Ureter (tissue), 1 donor: ENCODE results near the gene ERICH2. TPM values are rescaled to one million over a fixed set of nuclear protein-coding genes. Genes with fewer than 3 reads are reported as not detected.
"Not testable (repeated sequence)": the region's sequence is repeated elsewhere in the genome, so short reads cannot be mapped to it uniquely, and the experiment has no call there.

Experiments
- DNase-seq: peaks from one replicate; pipeline ENCODE4 v3.0.0-alpha.2; 2020; ENCODE audit warnings: low spot score
- total RNA-seq: library from RNA; stranded (reverse); gene quantifications from one replicate; pipeline ENCODE4 v1.2.4, GENCODE V29; 2023
- donor health status: DM: yes; HTN: yes; CAD: no.

The ERICH2 gene, protein sequence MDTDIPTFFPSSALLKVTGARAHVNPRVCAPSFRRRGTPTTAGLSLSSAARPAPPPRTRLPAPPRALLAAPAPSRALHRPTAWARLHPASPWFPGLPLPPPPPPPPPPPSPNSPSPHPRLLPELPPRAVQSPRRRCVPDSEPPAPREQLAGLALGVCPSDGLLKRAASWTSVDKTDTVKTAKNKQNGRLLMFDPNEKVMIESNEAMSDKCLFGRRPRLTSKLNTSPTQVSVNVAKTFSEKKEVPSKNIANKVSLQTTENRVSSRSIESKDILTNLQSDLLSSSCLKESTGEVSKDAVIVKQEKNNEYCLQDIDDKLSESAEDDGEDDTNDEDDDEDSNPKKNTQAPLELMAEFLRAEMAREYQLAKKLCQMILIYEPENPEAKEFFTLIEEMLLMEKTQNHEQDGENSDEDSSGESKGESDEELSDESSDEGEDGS
- 1.4 TPM for total RNA-seq

DNA sequence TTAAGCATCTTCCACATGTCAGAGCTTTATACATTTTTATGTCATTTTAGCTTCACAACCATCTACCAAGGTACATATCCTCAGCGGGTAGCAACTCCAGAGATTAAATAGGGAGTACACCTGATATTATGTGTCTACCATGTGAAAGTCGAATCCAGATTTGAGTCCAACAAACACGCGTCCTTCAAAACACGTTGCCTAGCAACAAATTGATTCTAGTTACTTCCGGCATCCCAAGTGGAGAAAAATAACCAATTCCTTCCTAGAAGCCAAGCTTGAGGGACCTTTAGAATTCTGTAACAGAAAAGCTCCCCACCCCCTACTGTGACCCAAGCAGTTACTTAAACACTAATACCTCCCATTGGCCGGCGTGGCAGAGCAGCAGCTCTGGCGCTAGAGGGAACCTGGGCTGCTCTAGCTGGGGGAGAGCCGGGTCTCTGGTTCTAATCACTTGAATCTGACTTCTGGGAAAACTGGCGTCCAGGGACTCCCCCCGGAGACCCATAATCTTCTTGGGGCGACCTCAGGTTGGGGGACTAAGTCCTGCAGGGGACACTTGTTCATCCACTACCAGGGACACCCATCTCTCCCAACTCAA, at the start of gene ERICH2:
Gene ERICH2 (plus strand): TSS at position 371 of the 598 bp plus-strand sequence. CDS start 304 bp downstream, outside the sequence.
- peak; percentile 47 for DNase-seq

DNA sequence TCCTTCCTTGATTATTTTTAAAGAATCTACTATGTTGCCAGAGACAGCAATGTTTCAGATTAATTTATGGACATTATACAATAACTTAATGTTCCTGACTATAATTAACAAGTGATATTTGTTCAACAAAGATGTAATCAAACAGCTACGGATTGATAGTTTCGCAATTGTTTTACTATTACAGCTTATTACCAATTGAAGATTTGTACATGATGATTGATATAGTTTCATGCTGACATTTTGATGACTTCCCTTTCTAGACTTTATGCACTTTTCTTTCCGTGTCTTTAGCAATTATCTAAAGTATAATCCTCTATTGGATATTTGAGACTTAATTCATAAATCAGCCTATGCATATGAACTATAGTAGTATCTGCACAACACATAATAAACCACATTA, 48.5 kb upstream of the ERICH2 start:
- no peak for DNase-seq

DNA sequence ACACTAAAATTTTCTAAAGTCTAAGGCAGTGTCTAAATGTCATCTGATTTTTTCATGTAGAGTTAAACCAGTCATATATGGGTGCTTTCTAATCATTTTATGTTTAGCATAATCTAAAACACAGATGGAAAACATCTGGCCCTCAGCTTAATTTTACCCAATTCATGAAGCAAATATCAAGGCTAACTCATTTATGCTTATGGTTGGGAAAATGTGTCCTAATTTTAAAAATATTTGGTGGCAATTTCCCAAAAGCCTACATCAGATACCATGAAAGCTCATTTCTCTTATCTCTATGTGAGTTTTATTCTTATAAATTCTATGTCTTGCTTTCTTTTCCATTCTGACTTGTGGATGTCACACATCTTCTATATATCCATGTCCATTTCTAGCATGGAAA, 47.9 kb upstream of the ERICH2 start:
- no peak for DNase-seq

DNA sequence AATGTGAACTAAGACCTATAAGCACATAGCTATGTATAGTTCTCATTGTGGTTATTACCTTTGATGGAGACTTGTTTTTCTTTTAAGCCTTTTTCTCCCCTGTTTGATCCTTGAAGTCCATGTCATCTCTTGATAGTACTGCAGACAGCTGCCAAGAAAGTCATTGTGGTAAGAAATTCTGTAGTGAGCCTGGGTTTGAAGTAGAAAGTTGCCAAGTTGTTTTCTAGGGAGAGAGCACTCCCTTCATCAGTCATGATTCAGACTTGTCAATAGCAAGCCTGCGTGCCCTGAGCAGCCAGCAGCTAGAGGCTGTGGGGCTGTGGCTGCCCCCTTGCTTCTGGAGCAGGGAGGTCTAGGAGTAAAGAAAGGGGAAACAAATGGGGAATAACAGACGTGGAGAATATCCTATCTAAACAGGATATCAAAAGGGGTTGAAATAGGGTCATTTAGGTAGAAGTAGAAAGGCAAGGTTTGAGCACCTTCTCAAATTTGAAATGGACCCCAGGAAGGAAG, 46.7 kb upstream of the ERICH2 start:
- DNase-seq, result no peak

DNA sequence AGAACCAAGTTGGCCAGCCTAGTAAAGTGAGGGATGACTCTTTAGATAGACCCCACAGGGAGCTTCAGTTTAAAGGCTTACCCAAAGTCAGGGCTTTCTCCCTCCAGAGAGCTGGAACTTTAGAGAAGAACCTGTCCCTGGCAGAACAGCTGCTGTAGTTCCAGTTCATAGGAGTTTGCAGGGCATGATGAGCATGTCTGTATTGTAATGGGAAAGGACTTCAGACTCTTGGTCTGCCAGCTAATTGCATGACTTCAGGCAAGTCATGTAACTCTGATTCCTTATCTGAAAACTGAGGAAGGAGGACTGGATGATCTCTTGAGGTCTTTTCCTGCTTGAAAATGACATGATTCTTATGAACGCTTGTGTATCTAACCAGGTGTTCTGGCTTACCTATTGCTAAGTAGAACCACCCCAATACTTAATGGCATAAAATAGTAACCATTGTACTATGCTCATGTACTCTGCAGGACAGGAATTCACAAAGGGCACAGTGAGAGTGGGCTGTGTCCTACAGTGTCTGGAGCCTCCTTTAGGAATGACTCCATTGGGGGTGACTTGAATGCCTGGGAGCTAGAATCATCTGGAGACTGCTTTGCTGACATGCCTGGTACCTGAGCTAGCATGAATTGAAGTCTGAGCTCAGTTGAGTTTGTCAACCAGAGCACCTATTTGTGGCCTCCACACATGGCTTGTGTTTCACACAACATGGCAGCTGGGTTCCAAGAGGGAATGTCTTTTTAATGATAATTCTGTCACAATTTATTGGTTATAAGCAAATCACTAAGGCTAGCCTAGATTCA, 36.2 kb upstream of the ERICH2 start:
- no peak for DNase-seq

DNA sequence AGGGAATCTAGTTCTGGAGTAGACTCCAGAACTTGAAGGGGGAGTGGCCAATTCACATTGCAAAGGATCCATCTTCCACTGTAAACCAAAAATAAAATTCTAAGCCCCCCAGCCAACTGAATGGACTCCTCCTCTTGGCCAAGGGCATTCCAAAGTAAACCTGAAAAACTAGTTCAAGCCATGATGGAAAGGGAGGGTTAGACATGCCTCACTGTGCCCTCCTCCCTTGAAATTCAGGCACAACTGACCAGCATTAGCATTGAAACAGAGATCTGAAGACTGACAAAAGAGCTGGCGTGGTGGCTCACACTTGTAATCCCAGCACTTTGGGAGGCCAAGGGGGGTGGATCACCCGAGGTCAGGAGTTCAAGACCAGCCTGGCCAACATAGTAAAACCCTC, 35.6 kb upstream of the ERICH2 start:
- DNase-seq, result not testable (repeated sequence)

DNA sequence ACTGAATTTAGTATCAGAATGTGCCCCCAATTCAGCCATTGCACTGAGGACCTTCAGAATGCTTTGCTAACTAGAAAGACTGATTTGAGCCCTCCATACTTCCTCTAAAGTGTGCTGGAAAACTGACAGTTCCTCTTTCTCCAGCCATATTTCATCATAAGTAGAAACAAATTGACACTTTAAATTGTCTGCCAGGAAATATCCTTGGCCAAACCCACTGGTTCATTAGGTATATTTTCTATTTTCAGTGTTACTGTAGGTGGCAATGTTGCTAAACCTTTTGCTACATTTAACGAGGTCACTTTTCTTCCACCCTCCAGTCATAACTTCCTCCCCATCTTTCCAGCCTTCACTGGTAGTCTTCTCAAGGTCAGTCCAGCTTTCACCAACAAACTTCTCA, 33.5 kb upstream of the ERICH2 start:
- DNase-seq, result no peak

DNA sequence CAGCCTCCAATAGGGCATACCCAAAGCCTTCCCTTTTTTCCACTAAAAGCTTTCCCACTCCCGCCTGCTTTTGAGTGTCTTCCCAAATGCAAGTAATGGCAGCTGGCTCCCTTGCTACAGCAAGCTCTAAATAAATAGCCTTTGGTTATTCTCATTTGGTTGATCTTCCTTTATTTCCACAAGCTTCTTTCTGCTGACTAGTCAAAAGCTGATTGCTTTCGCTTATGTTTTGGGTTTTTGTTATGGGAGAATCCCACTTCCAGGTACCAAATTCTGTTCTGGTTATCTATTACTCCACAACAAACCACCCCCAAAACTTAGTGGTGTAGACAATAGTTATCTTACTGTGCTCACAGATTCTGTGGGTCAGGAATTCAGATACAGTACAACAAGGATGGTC, 32.8 kb upstream of the ERICH2 start:
- no peak for DNase-seq

DNA sequence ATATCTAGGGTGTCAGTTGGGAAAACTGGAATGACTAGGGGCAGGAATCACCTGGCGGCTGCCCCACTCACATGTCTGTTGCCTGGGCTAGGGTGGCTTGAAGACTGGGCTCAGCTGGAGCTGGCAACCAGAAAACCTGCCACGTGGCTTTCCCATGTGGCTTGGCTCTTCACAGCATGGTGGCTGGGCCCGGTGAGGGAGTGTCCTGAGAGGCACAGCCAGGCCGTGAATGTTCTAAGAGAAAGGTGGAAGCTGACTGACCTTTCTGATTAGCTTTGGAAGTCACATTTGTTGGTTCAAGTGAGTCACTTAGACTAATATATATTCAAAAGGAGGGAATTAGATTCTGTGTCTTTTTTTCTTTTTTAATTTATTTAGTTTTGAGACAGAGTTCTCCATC, 32.4 kb upstream of the ERICH2 start:
- no peak for DNase-seq

DNA sequence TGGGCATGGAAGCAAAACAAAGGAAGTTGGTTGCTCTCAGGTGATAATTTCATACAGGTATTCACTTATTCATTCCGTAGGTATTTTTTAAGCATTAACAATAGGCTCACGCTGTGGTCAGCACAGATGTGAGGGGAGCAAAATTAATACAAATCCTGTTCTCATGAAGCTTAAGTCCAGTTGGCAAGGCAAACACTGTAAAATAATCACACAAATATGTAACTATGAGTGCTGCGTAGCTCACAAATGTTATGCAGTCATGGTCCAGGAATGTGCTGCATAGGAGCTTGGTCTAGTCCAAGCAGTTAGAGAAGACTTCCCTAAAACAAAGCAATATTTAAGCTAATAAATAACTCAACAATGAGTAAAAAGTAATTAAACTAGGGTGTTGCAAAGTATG, 31.1 kb upstream of the ERICH2 start:
- no peak for DNase-seq

DNA sequence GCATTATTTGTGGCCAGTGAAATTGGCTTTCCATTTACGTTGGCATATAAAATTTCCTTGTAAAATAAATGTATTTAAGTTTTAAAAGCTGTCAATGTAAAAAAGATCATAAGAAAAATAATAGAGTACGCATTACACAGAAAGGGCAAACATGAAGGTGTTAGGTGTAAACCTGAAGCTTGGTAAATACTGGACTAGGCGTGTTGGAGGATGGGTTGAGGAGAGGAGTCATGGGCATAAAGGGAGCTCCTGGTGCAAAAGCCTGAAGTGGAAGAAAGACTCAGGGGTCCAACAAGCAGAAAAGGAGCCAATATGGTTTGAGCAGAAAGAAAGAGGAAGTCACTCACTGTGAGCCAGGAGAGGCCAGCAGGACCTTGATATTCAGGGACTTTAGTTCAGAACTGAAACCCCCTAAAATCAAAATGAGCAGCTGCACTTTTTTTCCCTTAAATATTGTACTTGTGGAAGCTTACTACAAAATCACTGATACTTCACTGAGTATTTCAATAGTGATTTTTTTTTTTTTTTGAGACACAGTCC, 30.6 kb upstream of the ERICH2 start:
- DNase-seq, result no peak

DNA sequence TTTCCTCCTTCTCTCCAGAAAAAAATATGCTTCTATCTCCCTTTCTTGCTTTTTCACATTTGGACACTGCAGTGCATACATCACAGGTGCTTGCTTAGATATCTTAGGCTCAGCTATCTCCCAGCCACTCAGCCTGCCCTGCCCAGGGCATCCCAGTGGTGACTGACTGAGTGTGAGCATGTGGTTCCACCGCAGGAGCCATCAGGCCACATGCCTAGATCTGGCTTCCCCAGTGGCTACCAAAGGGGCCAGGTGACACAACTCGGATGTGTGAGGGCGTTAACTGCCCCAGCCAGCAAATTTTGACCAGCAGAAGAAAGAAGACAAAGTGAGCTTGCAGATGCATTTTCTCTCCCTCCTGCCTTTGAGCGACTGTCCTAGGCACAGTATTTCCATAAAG, 29.5 kb upstream of the ERICH2 start:
- no peak for DNase-seq

DNA sequence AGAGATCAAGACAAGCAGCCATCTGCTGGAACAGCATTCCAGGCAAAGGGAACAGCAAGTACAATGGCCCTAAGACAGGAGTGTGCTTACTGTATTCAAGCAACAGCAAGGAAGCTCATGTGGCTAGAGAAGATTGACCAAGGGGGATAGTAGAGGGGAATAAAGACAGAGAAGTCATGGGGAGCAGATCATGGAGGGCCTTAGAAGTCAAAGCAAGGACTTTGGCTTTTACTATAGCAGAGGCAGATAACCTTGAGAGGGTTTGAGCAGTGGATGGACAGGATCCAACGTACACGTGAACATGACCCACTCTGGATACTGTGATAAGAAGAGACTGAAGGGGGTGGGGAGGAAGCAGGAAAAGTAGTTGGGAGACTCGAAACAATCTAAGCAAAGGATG, 28.2 kb upstream of the ERICH2 start:
- no peak for DNase-seq

DNA sequence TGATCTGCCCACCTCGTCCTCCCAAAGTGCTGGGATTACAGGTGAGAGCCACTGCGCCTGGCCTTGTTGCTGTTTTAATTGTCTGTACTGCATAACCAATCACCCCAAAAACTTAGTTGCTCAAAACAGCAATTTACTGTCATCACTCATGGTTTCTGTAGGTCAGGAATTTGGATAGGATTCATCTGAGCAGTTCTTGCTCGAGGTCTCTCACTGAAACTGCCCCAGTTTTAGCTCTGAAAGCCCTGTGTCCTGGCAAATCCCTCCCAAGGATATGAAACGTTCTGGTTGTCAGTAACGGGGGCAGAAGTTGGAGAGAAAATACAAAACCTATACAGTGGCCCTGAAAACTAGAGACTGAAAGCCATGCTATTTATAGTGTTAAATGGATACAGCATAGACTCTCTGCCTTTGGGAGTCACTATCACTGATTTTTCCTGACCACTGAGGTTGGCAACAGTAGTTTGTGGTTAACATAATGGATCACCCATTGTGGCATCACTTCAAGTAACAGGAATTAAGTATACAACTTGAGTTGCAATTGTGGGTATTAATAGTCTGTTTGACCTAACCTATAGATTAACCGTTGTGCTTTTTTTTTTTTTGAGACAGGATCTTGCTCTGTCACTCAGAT, 27.2 kb upstream of the ERICH2 start:
- DNase-seq, result no peak

DNA sequence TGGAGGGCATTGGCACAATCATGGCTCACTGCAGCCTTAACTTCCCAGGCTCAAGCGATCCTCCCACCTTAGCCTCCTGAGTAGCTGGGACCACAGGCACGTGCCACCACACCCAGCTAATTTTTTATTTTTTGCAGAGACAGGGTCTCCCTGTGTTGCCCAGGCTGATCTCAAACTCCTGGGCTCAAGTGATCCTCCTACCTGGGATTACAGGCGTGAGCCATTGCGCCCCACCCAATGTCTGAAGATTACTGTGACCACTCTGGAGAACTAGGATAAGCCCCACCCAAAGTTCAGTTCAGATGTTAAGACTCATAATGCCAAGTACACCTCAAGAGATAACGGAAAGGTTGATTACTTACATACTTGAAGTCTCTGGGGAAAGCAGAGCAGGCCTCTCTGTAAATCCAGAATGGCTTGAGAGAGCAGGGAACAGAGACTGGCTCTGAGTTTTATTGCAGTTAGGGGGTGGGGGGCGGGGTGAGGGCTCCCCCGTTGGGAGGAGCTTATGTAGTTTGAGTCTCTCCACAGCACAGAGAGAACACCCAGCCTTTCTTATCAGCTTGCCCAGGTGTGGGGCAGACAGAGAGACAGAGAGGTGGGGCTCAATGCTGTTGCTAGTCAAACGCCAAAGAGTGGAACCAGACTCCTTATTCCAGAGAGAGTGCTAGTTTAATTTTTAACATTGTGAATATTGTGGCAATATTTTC, 26.5 kb upstream of the ERICH2 start:
- no peak for DNase-seq

DNA sequence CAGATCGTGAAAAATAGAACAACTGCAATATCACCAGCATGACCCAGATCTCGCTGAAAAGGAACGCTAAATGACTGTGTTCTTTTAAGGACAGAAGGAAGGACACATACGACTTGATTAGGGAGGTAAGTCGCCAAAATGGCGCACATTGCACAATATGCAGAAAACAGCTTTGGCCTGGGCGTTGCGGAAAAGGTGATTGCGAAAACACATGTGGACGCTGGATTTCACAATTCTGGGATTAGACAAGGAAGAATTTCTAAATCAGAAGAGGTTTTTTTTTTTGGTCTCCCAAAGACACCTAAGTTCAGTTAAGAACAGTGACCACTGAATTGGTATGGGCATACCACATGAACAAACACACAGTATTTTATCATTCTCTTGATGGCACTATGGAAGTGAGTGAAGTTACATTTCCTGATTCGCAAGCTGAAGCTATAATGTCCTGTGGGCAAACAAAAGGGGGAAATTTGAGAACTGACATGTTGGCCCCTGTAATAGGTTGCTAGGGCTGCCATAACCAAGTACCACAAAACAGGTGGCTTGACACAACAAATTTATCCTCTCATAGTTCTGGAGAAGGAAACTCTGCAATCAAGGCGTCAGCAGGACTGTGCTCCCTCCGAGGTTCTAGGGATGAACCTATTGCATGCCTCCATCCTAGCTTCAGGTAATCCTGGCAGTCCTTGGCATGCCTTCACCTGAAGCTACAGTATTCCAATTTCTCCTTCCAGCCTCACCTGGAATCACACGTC, 25.8 kb upstream of the ERICH2 start:
- DNase-seq, result no peak

DNA sequence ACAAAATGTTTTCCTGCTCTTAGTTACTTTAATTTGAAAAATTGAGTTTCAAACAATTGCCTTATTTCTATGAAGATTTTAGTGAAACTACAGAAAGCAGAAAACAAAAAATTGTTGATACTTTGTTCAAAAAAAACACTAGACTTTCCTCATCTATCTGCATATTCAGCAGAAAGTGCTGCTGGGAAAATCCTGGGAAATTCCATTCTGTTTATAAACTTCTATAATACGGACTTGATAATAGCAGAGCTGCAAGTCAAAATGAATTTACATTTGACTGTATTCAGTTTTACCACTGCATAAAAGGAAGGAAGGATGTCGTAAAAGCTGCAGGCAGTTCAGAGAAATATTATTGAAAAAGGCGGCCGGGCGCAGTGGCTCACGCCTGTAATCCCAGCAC, 24.9 kb upstream of the ERICH2 start:
- DNase-seq, result no peak

DNA sequence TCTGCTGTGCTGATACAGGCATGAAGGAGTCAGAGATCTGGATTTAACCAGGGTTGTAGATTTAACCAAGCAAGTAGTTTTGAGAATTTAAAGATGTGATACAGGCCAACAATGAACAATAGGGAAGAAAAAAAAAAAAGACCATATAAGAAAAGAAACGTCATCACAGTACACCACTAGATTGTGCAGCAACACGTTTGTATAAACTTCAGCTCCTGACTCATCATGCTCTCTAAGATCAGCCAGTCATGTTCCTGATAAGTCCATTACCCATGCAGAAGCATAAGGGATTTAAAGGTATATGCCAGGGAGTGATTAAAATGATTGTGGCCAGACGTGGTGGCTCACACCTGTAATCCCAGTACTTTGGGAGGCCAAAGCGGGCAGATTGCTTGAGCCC, 22.3 kb upstream of the ERICH2 start:
- no peak for DNase-seq

DNA sequence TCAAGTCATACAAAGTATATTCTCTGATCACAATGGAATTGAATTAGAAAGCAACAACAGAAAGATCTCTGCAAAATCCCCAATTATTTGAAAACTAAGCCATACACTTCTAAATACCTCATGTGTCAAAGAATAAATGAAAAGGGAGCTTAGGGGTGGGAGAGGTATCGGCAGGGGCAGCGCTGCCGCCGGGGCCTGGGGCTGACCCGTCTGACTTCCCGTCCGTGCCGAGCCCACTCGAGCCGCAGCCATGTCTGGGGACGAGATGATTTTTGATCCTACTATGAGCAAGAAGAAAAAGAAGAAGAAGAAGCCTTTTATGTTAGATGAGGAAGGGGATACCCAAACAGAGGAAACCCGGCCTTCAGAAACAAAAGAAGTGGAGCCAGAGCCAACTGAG, 18.6 kb upstream of the ERICH2 start:
- DNase-seq, result not testable (repeated sequence)

DNA sequence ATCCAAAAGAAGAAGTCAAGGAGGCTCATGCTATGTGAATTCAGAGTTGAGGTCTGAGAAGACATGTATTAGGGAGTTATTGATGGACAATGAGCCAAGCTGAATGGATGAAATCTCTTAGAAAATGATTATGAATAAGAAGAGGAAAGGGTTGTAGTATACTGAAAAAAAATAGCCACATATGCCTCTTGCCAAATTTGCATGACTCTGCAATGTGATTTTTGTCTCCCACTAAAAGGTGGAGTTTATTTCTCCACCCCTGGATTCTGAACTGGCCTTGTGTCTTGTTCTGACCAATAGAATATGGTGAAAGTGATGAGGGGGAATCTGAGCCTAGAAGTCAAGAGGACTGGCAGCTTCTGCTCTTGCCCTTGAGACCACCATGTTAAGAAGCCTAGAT, 8.6 kb upstream of the ERICH2 start:
- DNase-seq, result no peak
